ENCODE data around the gene CAMKK1. TPM values are rescaled to one million over a fixed set of nuclear protein-coding genes. Genes with fewer than 3 reads are reported as not detected.

Gene CAMKK1
- total and polyA plus RNA-seq, 12 donors = 1.8 to 5.7 (median 3.6) TPM

DNA sequence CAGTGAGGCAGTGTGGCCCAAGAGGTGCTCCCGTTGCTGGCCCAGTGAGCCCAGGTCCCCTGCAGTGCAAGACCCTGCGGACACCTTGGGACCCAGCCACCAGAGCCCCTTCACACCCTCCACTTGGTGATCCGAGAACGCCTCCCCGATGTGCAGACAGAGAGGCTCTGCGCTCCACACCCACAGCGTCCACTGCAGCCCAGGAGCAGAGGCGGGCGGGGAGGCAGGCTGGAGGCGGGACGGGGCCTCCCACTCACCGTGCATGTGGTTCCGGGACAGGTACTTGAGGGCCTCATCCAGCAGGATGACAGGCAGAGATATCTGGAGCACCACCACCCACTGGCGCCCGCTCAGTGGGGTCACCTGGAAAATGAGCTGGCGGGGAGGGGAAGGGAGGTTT, 35.6 kb upstream of the CAMKK1 start:
- ATAC-seq (no peak), DNase-seq (no peak)
- Histone ChIP-seq H3K9me3 (no peaks in the 10 kb centered on the region), H3K4me3 (no peak overlapping the region), H3K27me3 (no peaks in the 10 kb centered on the region), H3K27ac (no peak overlapping the region), H3K4me1 (peaks cover 0 to 20% (median 7%) of the 10 kb centered on the region in 9 donors), H3K36me3 (peaks cover 0 to 38% (median 0%) of the 10 kb centered on the region in 9 donors)
- TF ChIP-seq, protein P1, sequence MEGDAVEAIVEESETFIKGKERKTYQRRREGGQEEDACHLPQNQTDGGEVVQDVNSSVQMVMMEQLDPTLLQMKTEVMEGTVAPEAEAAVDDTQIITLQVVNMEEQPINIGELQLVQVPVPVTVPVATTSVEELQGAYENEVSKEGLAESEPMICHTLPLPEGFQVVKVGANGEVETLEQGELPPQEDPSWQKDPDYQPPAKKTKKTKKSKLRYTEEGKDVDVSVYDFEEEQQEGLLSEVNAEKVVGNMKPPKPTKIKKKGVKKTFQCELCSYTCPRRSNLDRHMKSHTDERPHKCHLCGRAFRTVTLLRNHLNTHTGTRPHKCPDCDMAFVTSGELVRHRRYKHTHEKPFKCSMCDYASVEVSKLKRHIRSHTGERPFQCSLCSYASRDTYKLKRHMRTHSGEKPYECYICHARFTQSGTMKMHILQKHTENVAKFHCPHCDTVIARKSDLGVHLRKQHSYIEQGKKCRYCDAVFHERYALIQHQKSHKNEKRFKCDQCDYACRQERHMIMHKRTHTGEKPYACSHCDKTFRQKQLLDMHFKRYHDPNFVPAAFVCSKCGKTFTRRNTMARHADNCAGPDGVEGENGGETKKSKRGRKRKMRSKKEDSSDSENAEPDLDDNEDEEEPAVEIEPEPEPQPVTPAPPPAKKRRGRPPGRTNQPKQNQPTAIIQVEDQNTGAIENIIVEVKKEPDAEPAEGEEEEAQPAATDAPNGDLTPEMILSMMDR (IDR thresholded peaks at IDR 0.05) = no peak
- intact Hi-C loops (cut with DNase I) = no loop called here
- WGBS, 2 donors = 92 to 96% methylated on average over 16 of the region's 16 CpGs

DNA sequence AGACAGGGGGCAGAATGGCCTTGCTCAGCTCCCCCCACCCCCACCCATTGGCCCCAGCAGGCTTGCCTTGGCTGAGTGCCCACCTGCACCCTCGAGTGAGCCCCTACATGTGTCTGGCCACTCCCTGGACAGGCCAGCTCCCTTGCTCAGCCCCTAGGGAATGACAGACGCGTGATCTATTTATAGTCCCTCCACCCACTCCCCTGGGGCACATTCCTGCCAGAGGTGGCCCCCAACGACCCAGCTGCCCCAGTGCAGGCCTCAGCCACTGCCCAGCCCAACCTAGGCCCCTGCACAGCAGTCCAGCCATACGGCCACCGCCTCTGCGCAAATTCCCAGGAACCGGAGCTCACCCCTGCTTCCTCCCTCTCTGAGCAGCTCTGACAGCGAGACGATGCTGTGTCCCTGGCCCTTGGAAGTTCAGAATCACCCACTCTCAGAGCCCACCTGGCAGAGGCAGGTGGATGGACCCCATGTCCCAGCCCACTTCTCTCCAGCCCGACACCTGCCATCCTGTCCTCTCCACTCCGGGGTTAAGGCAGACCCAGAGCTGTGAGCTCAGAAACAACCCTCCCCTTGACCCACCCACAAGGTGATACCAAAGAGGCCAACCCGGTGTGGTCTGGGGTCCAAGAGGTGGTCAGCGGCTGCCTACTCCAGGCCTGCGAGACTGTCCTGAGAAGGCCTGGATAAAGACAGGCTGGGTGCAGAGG, 34.9 kb upstream of the CAMKK1 start:
- TF ChIP-seq, protein P1 (IDR thresholded peaks at IDR 0.05) = no peak
- no peak overlapping the region for H3K4me3 ChIP-seq
- DNase-seq (no peak), ATAC-seq (peak in 7 of 8 donors; percentile 42 to 84 (median 45))
- no peaks in the 10 kb centered on the region for H3K9me3 ChIP-seq
- peaks cover 0 to 20% (median 7%) of the 10 kb centered on the region in 9 donors for H3K4me1 ChIP-seq
- H3K36me3 ChIP-seq = peaks cover 0 to 36% (median 0%) of the 10 kb centered on the region in 9 donors
- 62 to 66% methylated on average over 15 of the region's 15 CpGs for WGBS, 2 donors
- no peak overlapping the region for H3K27ac ChIP-seq
- intact Hi-C loops (cut with DNase I) = no loop called here
- H3K27me3 ChIP-seq = no peaks in the 10 kb centered on the region

DNA sequence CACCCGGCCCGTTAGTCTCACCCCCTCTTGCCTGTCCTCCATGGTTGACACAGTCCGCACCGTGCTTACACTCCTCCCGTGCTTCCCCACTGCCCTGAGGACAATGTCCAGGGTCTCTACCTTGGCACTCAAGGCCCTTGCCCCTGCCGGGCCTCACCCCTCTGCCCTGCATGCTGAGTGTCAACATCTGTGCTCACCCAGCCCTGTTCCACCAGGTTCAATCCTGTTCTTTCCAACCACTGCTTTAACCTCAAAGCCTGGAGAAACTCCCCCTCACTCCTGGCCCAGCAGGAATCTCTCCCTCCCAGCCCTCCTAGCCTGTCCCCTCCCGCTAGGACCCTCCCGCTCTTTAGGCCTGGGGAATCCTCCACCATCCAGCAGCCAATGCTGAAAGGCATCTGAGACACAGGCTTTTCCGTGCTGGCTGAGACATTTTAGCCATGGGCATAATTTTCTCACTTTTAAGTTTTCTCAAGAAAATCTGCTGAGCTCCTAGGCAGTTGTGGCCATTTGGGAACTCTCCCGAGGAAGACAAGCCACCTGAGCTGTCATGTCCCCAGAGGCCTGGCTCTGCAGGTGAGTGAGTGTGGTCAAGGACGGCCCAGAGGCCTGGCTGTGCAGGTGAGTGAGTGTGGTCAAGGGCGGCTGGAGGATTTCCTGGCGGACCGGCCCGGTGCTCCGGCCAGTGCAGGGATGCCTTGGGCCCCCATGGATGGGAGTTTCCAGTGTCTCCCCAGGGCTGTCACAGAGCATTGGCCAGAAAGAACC, 34.2 kb upstream of the CAMKK1 start:
- TF ChIP-seq, protein P1 (IDR thresholded peaks at IDR 0.05) = no peak
- Histone ChIP-seq H3K4me3 (no peak overlapping the region), H3K36me3 (peaks cover 0 to 32% (median 0%) of the 10 kb centered on the region in 9 donors), H3K27me3 (no peaks in the 10 kb centered on the region), H3K27ac (no peak overlapping the region), H3K9me3 (no peaks in the 10 kb centered on the region), H3K4me1 (peaks cover 0 to 20% (median 7%) of the 10 kb centered on the region in 9 donors)
- WGBS, 2 donors = 83 to 85% methylated on average over 16 of the region's 16 CpGs
- ATAC-seq = peak in 5 of 8 donors; percentile 4 to 17 (median 5)
- DNase-seq = no peak
- intact Hi-C loops (cut with DNase I) = no loop called here

DNA sequence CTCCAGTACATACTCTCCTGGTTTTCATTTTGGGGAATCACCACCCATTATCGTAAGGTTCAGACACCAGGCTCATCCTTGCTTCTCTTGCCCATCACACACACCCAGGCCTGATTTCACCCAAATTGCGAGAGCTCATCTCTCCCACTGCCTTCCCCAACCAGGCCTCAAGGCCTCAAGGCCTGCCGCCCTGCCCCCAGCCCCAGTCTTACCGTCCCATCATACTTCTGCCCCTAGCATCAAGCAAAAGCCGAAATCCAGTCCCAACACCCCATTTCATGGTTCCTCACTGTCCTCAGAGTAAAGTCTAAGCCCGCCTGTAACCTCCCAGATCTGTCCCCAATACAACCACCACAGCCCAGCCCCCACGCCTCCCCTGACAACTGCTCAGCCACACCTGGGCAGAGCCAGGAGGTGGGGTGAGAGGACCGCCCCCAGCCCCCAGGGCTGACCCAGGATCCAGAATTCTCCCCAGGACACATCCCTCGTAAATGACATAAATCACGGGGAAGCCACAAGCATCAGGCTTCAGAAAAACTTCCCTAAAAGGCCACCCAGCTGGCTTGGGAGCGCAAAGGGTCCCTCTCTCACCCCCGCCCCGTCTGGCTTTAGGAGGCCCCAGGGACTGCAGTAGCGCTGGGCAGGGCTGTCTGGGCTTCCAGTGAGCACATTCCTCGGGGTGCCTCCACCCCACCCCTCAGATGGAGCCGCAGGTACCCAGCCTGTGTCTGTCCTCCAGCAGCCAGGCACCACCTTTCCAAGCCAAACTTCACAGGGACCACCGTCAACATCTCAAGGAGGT, 33.0 kb upstream of the CAMKK1 start:
- peaks cover 0 to 32% (median 0%) of the 10 kb centered on the region in 9 donors for H3K36me3 ChIP-seq
- H3K9me3 ChIP-seq = no peaks in the 10 kb centered on the region
- no peak overlapping the region for H3K4me3 ChIP-seq
- 94% methylated on average over 17 of the region's 17 CpGs for WGBS, 2 donors
- intact Hi-C loops (cut with DNase I) = no loop called here
- ATAC-seq (no peak), DNase-seq (no peak)
- no peak overlapping the region for H3K27ac ChIP-seq
- H3K4me1 ChIP-seq = peaks cover 0 to 20% (median 7%) of the 10 kb centered on the region in 9 donors
- no peaks in the 10 kb centered on the region for H3K27me3 ChIP-seq
- TF ChIP-seq, protein P1 (IDR thresholded peaks at IDR 0.05) = no peak
